WTC11 (cell line): Measurements from ENCODE around the gene NECTIN2. TPM values are rescaled to one million over a fixed set of nuclear protein-coding genes. Genes with fewer than 3 reads are reported as not detected.
A peak's percentile ranks its signal among the peaks of the same experiment; 100 is the strongest.

Source experiments
- ARID4B ChIP-seq: sonication (generic); formaldehyde crosslinking; IDR thresholded peaks from 2 replicates; pipeline ENCODE4 v1.8.0; 2023; ENCODE audit warnings: missing genetic modification reagents, mild to moderate bottlenecking, borderline replicate concordance
- CDX4 ChIP-seq: fragments of 250-450 bp; sonication (Bioruptor Pico); IDR thresholded peaks from 2 replicates; pipeline ENCODE4 v1.9.0; 2021; ENCODE audit warnings: moderate library complexity, mild to moderate bottlenecking, inconsistent platforms, borderline replicate concordance
- CREB1 ChIP-seq: sonication (generic); formaldehyde crosslinking; IDR thresholded peaks from 2 replicates; pipeline ENCODE4 v1.8.0; 2023; ENCODE audit warnings: mild to moderate bottlenecking, missing genetic modification reagents
- ERG ChIP-seq: fragments of 250-450 bp; sonication (Bioruptor Pico); IDR thresholded peaks from 2 replicates; pipeline ENCODE4 v1.8.0; 2021; ENCODE audit warnings: mild to moderate bottlenecking
- FOXJ3 ChIP-seq: sonication (generic); formaldehyde crosslinking; IDR thresholded peaks from 2 replicates; pipeline ENCODE4 v1.9.0; 2021; ENCODE audit warnings: missing genetic modification reagents, mild to moderate bottlenecking, borderline replicate concordance
- FOXK1 ChIP-seq: sonication (generic); formaldehyde crosslinking; IDR thresholded peaks from 2 replicates; pipeline ENCODE4 v1.8.0; 2022; ENCODE audit warnings: mild to moderate bottlenecking, moderate library complexity, missing genetic modification reagents
- FOXP4 ChIP-seq: sonication (generic); formaldehyde crosslinking; IDR thresholded peaks from 2 replicates; pipeline ENCODE4 v1.8.0; 2022; ENCODE audit warnings: mild to moderate bottlenecking, missing genetic modification reagents
- HMGXB4 ChIP-seq: sonication (generic); formaldehyde crosslinking; IDR thresholded peaks from 2 replicates; pipeline ENCODE4 v1.8.1; 2023; ENCODE audit warnings: mild to moderate bottlenecking, moderate library complexity, missing genetic modification reagents
- JUN ChIP-seq: sonication (generic); formaldehyde crosslinking; IDR thresholded peaks from 2 replicates; pipeline ENCODE4 v1.8.0; 2023; ENCODE audit warnings: mild to moderate bottlenecking, missing genetic modification reagents
- KAT7 ChIP-seq: sonication (generic); formaldehyde crosslinking; IDR thresholded peaks from 2 replicates; pipeline ENCODE4 v1.8.1; 2023; ENCODE audit warnings: missing genetic modification reagents, mild to moderate bottlenecking, borderline replicate concordance
- MYBL2 ChIP-seq: sonication (generic); formaldehyde crosslinking; IDR thresholded peaks from 2 replicates; pipeline ENCODE4 v1.8.1; 2023; ENCODE audit warnings: mild to moderate bottlenecking, moderate library complexity, missing genetic modification reagents
- NFE2L1 ChIP-seq: sonication (generic); formaldehyde crosslinking; IDR thresholded peaks from 2 replicates; pipeline ENCODE4 v1.8.1; 2023; ENCODE audit warnings: missing genetic modification reagents
- NR1H2 ChIP-seq: sonication (generic); formaldehyde crosslinking; IDR thresholded peaks from 2 replicates; pipeline ENCODE4 v1.9.0; 2021; ENCODE audit warnings: mild to moderate bottlenecking, moderate library complexity, missing genetic modification reagents
- ZNF219 ChIP-seq: sonication (generic); formaldehyde crosslinking; IDR thresholded peaks from 2 replicates; pipeline ENCODE4 v1.8.0; 2023; ENCODE audit warnings: missing genetic modification reagents, mild to moderate bottlenecking, borderline replicate concordance
- ZNF317 ChIP-seq: sonication (generic); formaldehyde crosslinking; IDR thresholded peaks from 2 replicates; pipeline ENCODE4 v1.8.1; 2023; ENCODE audit warnings: low read depth, mild to moderate bottlenecking, moderate library complexity, missing genetic modification reagents, borderline replicate concordance
- ZNF416 ChIP-seq: fragments of 250-450 bp; sonication (Bioruptor Pico); IDR thresholded peaks from 2 replicates; pipeline ENCODE4 v1.9.0; 2021; ENCODE audit warnings: mild to moderate bottlenecking, inconsistent platforms
- ZNF423 ChIP-seq: fragments of 250-450 bp; sonication (Bioruptor Pico); IDR thresholded peaks from 2 replicates; pipeline ENCODE4 v2.1.2; 2022; ENCODE audit warnings: mild to moderate bottlenecking, moderate library complexity
- total RNA-seq: library from RNA; stranded (reverse); gene quantifications from 3 replicates; pipeline ENCODE4 v1.2.3, GENCODE V29; 2021

NECTIN2 gene
- total RNA-seq, 1 experiment from 2014 or later = 170 TPM

- 0 out of 2 replicates have a peak, but pooled peaks have one; percentile 14 for TF ChIP-seq ARID4B (CRISPR knock-in tag)
- no peak for TF ChIP-seq FOXP4 (CRISPR knock-in tag)
- no peak for TF ChIP-seq MYBL2 (CRISPR knock-in tag)
- peak; percentile 89 for TF ChIP-seq ZNF423 (CRISPR knock-in tag)
- no peak; the same call in none of the 2 replicates for TF ChIP-seq HMGXB4 (CRISPR knock-in tag)
- no peak for TF ChIP-seq KAT7 (CRISPR knock-in tag)
- no peak for TF ChIP-seq CREB1 (CRISPR knock-in tag)
- no peak for TF ChIP-seq NR1H2
- no peak for TF ChIP-seq FOXJ3 (CRISPR knock-in tag)
- TF ChIP-seq ZNF219 (CRISPR knock-in tag) = no peak
- TF ChIP-seq FOXK1 = peak; percentile 33; the same call in 1 of the 2 replicates
- TF ChIP-seq ERG (CRISPR knock-in tag) = no peak
- no peak for TF ChIP-seq JUN (CRISPR knock-in tag)
- no peak for TF ChIP-seq ZNF317 (CRISPR knock-in tag)
- no peak for TF ChIP-seq CDX4 (CRISPR knock-in tag)
- no peak for TF ChIP-seq NFE2L1 (CRISPR knock-in tag)
- no peak for TF ChIP-seq ZNF416
Measured at GRCh38 chr19:44847144-44848035, 1.3 kb downstream of the NECTIN2 start (continued).
